Body of pancreas (tissue), 4 donors: Measurements from ENCODE around the gene PEAK1. TPM values are rescaled to one million over a fixed set of nuclear protein-coding genes. Genes with fewer than 3 reads are reported as not detected.

ENCODE experiments used
- ATAC-seq: fragments of 150-250 bp; one replicate; pipeline ENCODE4 v1.9.1; 2016
- DNase-seq, 4 donors: peaks; one replicate each; pipeline ENCODE4 v3.0.0-alpha.2; 2019
- H3K27ac ChIP-seq, 4 donors: fragments of 200-600 bp; sonication (generic); 1 replicate in 3 of 4; 2 replicates in 1 of 4; pipeline versions ENCODE4 v1.5.1 to v1.6.1; 2016 to 2019; ENCODE audit warnings: mild to moderate bottlenecking in 1 of 4, mixed read lengths in 1 of 4, moderate library complexity in 1 of 4
- H3K27me3 ChIP-seq, 2 donors: fragments of 200-600 bp; sonication (generic); one replicate each; pipeline ENCODE4 v1.6.0; 2016; ENCODE audit warnings: mild to moderate bottlenecking in 1 of 2
- H3K36me3 ChIP-seq, 2 donors: fragments of 200-600 bp; sonication (generic); replicated peaks in 1 of 2; 2 replicates each; pipeline ENCODE4 v1.5.1; 2016; ENCODE audit warnings: low read depth in 2 of 2; ENCODE audit not compliant: insufficient read depth in 1 of 2
- H3K4me1 ChIP-seq: fragments of 200-600 bp; sonication (generic); one replicate; pipeline ENCODE4 v1.6.0; 2016
- H3K4me3 ChIP-seq, 2 donors: fragments of 200-600 bp; sonication (generic); 1 replicate in 1 of 2; 2 replicates in 1 of 2; pipeline ENCODE4 v1.5.1; 2016 to 2019
- H3K9me3 ChIP-seq, 3 donors: fragments of 200-600 bp; sonication (generic); 1 replicate in 2 of 3; 2 replicates in 1 of 3; pipeline ENCODE4 v1.5.1; 2016
- POLR2A ChIP-seq, 3 donors: fragments of 450-650 bp; IDR thresholded peaks; one replicate each; pipeline ENCODE4 v1.6.1; 2016; ENCODE audit warnings: antibody characterized with exemption in 3 of 3, mild to moderate bottlenecking in 2 of 3
- WGBS, 2 donors: methylation state at CpG; one replicate each; pipeline ENCODE4 v1.1.5; 2017; 5-methylcytosine and 5-hydroxymethylcytosine counted together
- intact Hi-C: fragments of 100-400 bp; cut with DNase I; formaldehyde crosslinking; loops from one replicate; pipeline ENCODE4 v1.15.1; 2023
- total RNA-seq, 2 donors: library from RNA; depleted of rRNA; stranded (reverse); fragments of >200 nt; gene quantifications; one replicate each; pipeline ENCODE4 v1.1.0, GENCODE V29; 2016
- TF ChIP-seq, protein P1 (sequence below), 7 experiments: fragments of 450-650 bp in 4 of 7; fragments of 200-600 bp in 3 of 7; sonication (generic) in 3 of 7; IDR thresholded peaks; one replicate each; pipeline ENCODE4 v1.5.1; 2016 to 2019; ENCODE audit warnings: antibody characterized with exemption in 7 of 7

Gene PEAK1
- total RNA-seq, 2 donors from 2014 or later = 12.5 to 13.2 TPM

DNA sequence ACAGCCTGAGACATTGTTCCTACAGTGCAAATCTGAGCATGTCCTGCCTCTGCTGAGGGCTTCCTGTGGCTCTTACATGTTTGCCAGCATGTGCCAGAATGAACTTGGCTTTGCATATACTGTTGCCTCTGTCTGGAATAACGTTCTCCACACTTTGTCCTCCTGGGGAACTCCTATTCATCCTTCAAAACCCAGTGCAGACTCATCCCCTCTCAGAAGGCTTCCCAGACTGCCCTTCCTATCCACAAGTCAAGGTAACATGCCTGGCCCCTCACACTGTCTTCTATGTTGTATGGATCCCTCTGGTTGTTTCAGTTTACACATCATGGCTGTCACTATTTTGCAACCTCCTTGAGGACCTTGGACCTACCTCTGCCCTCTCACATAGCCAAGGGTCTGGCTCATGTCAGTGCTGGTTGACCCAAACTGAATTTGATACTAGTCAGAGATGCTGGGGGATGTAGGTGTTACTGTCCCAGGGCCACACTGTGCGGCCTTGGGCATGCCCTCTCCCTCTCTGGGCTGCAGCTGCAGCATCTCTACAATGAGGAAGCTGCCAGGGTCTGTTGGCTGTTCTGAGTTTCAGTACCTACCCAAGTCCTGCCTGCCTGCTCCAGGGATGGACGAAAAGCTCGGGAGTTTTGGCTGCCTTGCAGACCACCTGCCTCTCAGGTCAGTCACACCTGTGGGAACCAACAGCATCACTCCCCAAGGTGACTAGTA is 320.0 kb downstream of the PEAK1 start:
- H3K27ac ChIP-seq = no peak overlapping the region
- DNase-seq (no peak), ATAC-seq (no peak)
- no peak overlapping the region for H3K4me3 ChIP-seq
- no peaks in the 10 kb centered on the region for H3K4me1 ChIP-seq
- intact Hi-C loops = no loop called here
- H3K36me3 ChIP-seq = no peaks in the 10 kb centered on the region
- 91 to 92% methylated on average over 3 to 4 of the region's 4 CpGs for WGBS, 2 donors
- TF ChIP-seq, protein P1, sequence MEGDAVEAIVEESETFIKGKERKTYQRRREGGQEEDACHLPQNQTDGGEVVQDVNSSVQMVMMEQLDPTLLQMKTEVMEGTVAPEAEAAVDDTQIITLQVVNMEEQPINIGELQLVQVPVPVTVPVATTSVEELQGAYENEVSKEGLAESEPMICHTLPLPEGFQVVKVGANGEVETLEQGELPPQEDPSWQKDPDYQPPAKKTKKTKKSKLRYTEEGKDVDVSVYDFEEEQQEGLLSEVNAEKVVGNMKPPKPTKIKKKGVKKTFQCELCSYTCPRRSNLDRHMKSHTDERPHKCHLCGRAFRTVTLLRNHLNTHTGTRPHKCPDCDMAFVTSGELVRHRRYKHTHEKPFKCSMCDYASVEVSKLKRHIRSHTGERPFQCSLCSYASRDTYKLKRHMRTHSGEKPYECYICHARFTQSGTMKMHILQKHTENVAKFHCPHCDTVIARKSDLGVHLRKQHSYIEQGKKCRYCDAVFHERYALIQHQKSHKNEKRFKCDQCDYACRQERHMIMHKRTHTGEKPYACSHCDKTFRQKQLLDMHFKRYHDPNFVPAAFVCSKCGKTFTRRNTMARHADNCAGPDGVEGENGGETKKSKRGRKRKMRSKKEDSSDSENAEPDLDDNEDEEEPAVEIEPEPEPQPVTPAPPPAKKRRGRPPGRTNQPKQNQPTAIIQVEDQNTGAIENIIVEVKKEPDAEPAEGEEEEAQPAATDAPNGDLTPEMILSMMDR (IDR thresholded peaks at IDR 0.05) = no peak
- TF ChIP-seq POLR2A (IDR thresholded peaks at IDR 0.05) = no peak
- H3K27me3 ChIP-seq = no peaks in the 10 kb centered on the region
- H3K9me3 ChIP-seq = no peaks in the 10 kb centered on the region

DNA sequence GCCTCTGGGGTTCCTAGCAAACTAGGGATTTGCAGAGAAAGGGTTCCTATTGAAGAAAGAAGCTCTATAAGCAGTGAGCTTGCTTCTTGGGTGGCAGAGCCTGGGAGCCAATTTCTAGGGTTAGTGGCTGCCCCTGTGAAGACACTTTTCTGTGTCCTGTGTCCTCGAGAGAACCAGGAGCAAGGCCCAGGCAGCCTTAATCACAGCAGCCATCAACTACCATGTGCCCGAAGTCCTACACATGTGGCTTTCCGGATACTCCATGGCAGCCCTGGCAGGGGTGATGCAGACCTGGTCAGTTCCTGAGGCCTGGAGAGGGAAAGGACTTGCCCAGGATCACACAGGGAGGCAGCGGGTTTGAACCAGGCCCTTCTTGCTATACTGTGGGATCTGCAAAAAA is 321.3 kb downstream of the PEAK1 start:
- no peak for ATAC-seq
- 94 to 100% methylated on average over 2 to 4 of the region's 4 CpGs for WGBS, 2 donors
- intact Hi-C loops = no loop called here

DNA sequence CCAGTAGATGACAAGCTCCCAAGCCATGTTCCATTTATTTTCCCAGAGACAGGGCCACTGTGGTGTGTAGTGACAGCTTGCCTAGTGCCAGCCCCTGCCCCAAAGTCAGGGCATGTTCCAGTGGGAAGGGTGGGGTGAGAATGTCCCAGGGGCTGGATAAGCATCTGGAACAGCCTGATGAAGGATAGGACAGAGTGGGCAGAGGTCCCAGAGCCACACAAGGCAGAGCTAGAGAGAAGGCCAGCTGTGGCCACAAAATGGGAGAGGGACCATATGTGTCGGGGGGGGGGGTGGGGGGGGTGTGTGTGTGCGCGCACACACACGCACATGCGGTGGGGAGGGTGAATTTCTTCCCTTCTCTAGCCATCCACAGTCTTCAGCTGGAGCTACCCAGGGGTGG is 322.0 kb downstream of the PEAK1 start:
- intact Hi-C loops = no loop called here
- ATAC-seq (no peak), DNase-seq (no peak)
- no peaks in the 10 kb centered on the region for H3K4me1 ChIP-seq
- no peaks in the 10 kb centered on the region for H3K27me3 ChIP-seq
- 88 to 100% methylated on average over 3 to 4 of the region's 5 CpGs for WGBS, 2 donors
- no peaks in the 10 kb centered on the region for H3K36me3 ChIP-seq
- no peak overlapping the region for H3K27ac ChIP-seq
- TF ChIP-seq, protein P1 (IDR thresholded peaks at IDR 0.05) = no peak
- no peak for TF ChIP-seq POLR2A (IDR thresholded peaks at IDR 0.05)
- no peak overlapping the region for H3K4me3 ChIP-seq
- no peaks in the 10 kb centered on the region for H3K9me3 ChIP-seq

More for the DNA sequence above, 321.3 kb downstream of the PEAK1 start:
- DNase-seq = no peak
- Histone ChIP-seq H3K9me3 (no peaks in the 10 kb centered on the region), H3K36me3 (no peaks in the 10 kb centered on the region), H3K4me3 (no peak overlapping the region), H3K27me3 (no peaks in the 10 kb centered on the region), H3K27ac (no peak overlapping the region), H3K4me1 (no peaks in the 10 kb centered on the region)
- TF ChIP-seq, protein P1 (IDR thresholded peaks at IDR 0.05) = no peak
- no peak for TF ChIP-seq POLR2A (IDR thresholded peaks at IDR 0.05)

DNA sequence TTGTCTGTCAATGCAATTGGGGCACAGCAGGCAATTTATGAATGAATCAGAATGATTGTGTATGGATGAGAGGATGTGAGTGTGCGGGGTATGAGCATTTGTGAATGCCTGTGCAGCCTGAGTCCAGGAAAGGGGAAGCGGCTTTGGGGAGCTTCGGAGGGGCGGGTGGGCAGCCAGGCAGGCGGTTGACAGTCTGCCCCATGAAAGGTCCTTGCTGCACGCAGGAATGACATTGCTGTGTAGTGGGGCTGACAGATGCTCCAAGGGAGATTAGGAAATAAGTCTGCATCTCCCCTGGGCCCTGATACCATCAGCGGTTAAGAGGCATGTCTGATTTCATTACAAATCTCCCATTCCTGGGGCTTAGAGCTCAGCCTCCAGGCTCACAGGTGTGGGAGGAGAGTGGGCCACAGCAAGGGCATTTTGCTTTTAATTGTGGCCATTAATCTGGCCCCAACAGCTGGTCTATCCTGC is 322.6 kb downstream of the PEAK1 start:
- H3K27ac ChIP-seq = no peak overlapping the region
- H3K4me1 ChIP-seq = no peaks in the 10 kb centered on the region
- H3K27me3 ChIP-seq = no peaks in the 10 kb centered on the region
- H3K36me3 ChIP-seq = no peaks in the 10 kb centered on the region
- WGBS, 2 donors = 84 to 89% methylated on average over 7 of the region's 7 CpGs
- ATAC-seq = no peak
- no peaks in the 10 kb centered on the region for H3K9me3 ChIP-seq
- TF ChIP-seq, protein P1 (IDR thresholded peaks at IDR 0.05) = no peak
- no peak for TF ChIP-seq POLR2A (IDR thresholded peaks at IDR 0.05)
- intact Hi-C loops = no loop called here
- H3K4me3 ChIP-seq = no peak overlapping the region
- DNase-seq = no peak

DNA sequence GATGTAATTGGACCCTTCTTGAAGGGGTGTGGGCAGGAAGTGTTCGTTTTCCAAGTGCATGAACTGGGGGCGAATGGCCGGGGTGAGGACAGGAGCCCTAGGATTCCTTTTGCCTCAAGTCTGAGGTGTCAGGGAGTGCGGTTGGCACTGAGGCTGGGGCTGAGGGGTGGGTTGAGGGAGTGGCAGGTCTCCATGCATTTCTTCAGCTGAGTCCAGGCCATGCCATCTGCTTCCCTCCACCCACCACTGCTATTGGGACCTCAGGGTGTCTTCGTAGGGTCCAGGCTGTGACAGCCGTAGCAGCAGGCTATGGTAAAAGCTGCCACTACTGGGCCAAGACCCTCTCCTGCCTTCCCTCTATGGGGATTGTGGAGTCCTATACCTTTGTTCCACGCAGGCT is 323.4 kb downstream of the PEAK1 start:
- Histone ChIP-seq H3K4me3 (no peak overlapping the region), H3K36me3 (no peaks in the 10 kb centered on the region), H3K9me3 (no peaks in the 10 kb centered on the region), H3K27me3 (no peaks in the 10 kb centered on the region), H3K4me1 (no peaks in the 10 kb centered on the region), H3K27ac (no peak overlapping the region)
- DNase-seq = no peak
- TF ChIP-seq, protein P1 (IDR thresholded peaks at IDR 0.05) = no peak
- TF ChIP-seq POLR2A (IDR thresholded peaks at IDR 0.05) = no peak
- ATAC-seq = no peak
- 80 to 94% methylated on average over 5 to 6 of the region's 7 CpGs for WGBS, 2 donors
- intact Hi-C loops = no loop called here
